Choroid plexus epithelial cell (primary cell): ENCODE data around the gene SPATA31C1.
"Not testable (repeated sequence)": the region's sequence is repeated elsewhere in the genome, so short reads cannot be mapped to it uniquely, and the experiment has no call there.

Source experiments
- DNase-seq: peaks from one replicate; pipeline ENCODE4 v3.0.0-alpha.2; 2010; ENCODE audit warnings: low read depth
- H3K4me3 ChIP-seq: 2 replicates; pipeline ENCODE4 v1.5.1; 2011; ENCODE audit warnings: low read depth, mild to moderate bottlenecking, control low read depth, low read length, moderate library complexity
- CTCF ChIP-seq: conservative IDR thresholded peaks from 2 replicates; pipeline ENCODE4 v1.5.1; 2011; ENCODE audit warnings: low read depth, mild to moderate bottlenecking, control low read depth, inconsistent platforms, low read length, moderate library complexity

SPATA31C1 gene

GRCh38 chr9:87917662-87918061, at the start of gene SPATA31C1:
Gene SPATA31C1, plus strand, starts transcription at chr9:87917962.
- DNase-seq, H3K4me3 ChIP-seq: not testable (repeated sequence)

- H3K4me3 ChIP-seq: no peak overlapping the region
- DNase-seq: no peak
- TF ChIP-seq CTCF: no peak
Observed at GRCh38 chr9:87868175-87868574, 49.6 kb upstream of the SPATA31C1 start.

DNA sequence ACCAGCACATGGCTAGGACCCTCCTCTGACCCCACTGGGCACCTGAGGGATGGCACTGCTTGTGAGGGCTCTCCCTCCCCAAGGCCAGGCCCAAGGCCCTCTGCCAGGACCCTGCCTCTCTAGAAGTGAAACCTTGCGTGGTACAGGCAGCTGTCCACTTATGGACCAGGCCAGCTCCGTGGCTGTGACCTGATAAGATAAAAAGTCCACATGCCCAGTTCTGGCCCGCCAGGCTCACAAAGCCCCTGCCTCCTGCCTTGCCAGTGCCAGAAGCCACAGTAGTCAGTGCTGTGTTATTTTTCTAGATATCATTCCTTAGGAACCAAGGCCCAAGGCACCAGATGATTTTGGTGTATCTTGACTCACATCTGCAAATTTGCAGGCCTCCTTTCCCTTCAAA, 49.1 kb upstream of the SPATA31C1 start:
- TF ChIP-seq CTCF: no peak
- H3K4me3 ChIP-seq: no peak overlapping the region
- no peak for DNase-seq

DNA sequence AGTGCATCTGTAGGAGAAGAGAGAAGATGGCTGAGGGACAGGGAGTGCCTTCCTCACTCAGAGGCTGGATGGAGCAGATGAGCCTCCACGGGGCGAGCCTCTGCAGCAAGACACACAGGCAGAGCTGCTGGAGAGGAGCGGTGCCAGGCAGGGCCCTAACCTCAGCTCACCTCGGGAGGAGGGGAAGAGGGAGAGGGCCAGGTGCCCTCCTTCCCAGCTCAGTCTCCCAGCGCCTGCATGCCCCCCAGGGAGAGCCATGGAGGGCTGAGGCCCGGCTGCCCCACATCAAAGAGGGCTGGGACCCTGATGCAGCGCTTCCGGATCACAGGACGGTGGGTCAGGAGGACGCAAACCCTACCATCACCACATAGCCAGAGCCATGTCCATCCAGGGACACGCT, 48.7 kb upstream of the SPATA31C1 start:
- no peak for DNase-seq
- H3K4me3 ChIP-seq: no peak overlapping the region
- TF ChIP-seq CTCF: no peak

GRCh38 chr9:87871425-87872078, 46.2 kb upstream of the SPATA31C1 start:
- no peak for DNase-seq
- TF ChIP-seq CTCF: no peak
- H3K4me3 ChIP-seq: no peak overlapping the region

GRCh38 chr9:87872079-87872624, 45.6 kb upstream of the SPATA31C1 start:
- no peak for DNase-seq
- TF ChIP-seq CTCF: no peak
- no peak overlapping the region for H3K4me3 ChIP-seq

- TF ChIP-seq CTCF: no peak
- peak; percentile 12 for DNase-seq
- H3K4me3 ChIP-seq: no peak overlapping the region
Observed at GRCh38 chr9:87873607-87874303, 44.0 kb upstream of the SPATA31C1 start.
